HG03135 (cell line): ENCODE data around the gene BPIFB1.

Experiments
- ATAC-seq: cut with Tn5 transposase; IDR thresholded peaks from one replicate; pipeline ENCODE4 v1.9.1; 2021; ENCODE audit warnings: mild to moderate bottlenecking, moderate library complexity; ENCODE audit not compliant: unreplicated experiment

BPIFB1 gene

GRCh38 chr20:33353013-33353402 is 70.0 kb downstream of the BPIFB1 start:
- ATAC-seq = no peak
